HG03095 (cell line): Measurements from ENCODE around the gene WFDC11.

Source experiments
- ATAC-seq: cut with Tn5 transposase; IDR thresholded peaks from one replicate; pipeline ENCODE4 v1.9.1; 2021; ENCODE audit warnings: moderate library complexity; ENCODE audit not compliant: unreplicated experiment

WFDC11 gene

GRCh38 chr20:45629496-45630100 is 40.4 kb downstream of the WFDC11 start, which contains the start of gene WFDC10A:
TSS of gene WFDC10A (plus strand) at chr20:45629739. CDS start at chr20:45629814, 75 bp downstream.
- no peak for ATAC-seq

GRCh38 chr20:45626540-45626939 is 43.5 kb downstream of the WFDC11 start:
- no peak for ATAC-seq

GRCh38 chr20:45621593-45621992 is 48.4 kb downstream of the WFDC11 start:
- ATAC-seq: no peak

- no peak for ATAC-seq
Observed at GRCh38 chr20:45617591-45617990, 52.4 kb downstream of the WFDC11 start.

GRCh38 chr20:45612314-45612713 is 57.7 kb downstream of the WFDC11 start:
- no peak for ATAC-seq

- no peak for ATAC-seq
Observed at GRCh38 chr20:45611054-45611453, 59.0 kb downstream of the WFDC11 start.

GRCh38 chr20:45607810-45608209 is 62.2 kb downstream of the WFDC11 start:
- no peak for ATAC-seq
